NCI-H1694 (cell line): ENCODE results near the gene GIGYF1.

Experiments
- DNase-seq: peaks from one replicate; lab custom pipeline; 2025; lab: John Stamatoyannopoulos, UW

Gene GIGYF1

GRCh38 chr7:100683659-100684533 is 10.2 kb downstream of the GIGYF1 start:
- no peak for DNase-seq

GRCh38 chr7:100682991-100683658 is 10.9 kb downstream of the GIGYF1 start:
- no peak for DNase-seq

GRCh38 chr7:100682228-100682741 is 11.8 kb downstream of the GIGYF1 start:
- DNase-seq, result no peak

- DNase-seq, result no peak
These were observed 12.4 kb downstream of the GIGYF1 start for GRCh38 chr7:100681491-100682227.

- no peak for DNase-seq
These were observed 13.3 kb downstream of the GIGYF1 start for GRCh38 chr7:100680576-100681271.

- no peak for DNase-seq
These were observed 14.0 kb downstream of the GIGYF1 start for GRCh38 chr7:100679927-100680575.

GRCh38 chr7:100679129-100679926 is 14.7 kb downstream of the GIGYF1 start:
- DNase-seq, result no peak

GRCh38 chr7:100678291-100678984 is 15.6 kb downstream of the GIGYF1 start:
- no peak for DNase-seq

GRCh38 chr7:100677308-100678267 is 16.5 kb downstream of the GIGYF1 start:
- no peak for DNase-seq

GRCh38 chr7:100676501-100677306 is 17.3 kb downstream of the GIGYF1 start:
- DNase-seq, result no peak

GRCh38 chr7:100675581-100676350 is 18.3 kb downstream of the GIGYF1 start:
- peak; percentile 12 for DNase-seq

GRCh38 chr7:100675105-100675451 is 19.0 kb downstream of the GIGYF1 start:
- no peak for DNase-seq

- peak; percentile 14 for DNase-seq
These were observed 19.5 kb downstream of the GIGYF1 start for GRCh38 chr7:100674411-100675104.

GRCh38 chr7:100673942-100674410 is 20.1 kb downstream of the GIGYF1 start:
- no peak for DNase-seq

- peak; percentile 97 for DNase-seq
These were observed 20.6 kb downstream of the GIGYF1 start, which contains the start of gene GNB2 for GRCh38 chr7:100673302-100673941. Gene GNB2, plus strand, starts transcription at chr7:100673740. Its CDS starts 2,526 bp downstream, at chr7:100676266.
